ENCODE measurements around the gene RAB14.

RAB14 gene

DNA sequence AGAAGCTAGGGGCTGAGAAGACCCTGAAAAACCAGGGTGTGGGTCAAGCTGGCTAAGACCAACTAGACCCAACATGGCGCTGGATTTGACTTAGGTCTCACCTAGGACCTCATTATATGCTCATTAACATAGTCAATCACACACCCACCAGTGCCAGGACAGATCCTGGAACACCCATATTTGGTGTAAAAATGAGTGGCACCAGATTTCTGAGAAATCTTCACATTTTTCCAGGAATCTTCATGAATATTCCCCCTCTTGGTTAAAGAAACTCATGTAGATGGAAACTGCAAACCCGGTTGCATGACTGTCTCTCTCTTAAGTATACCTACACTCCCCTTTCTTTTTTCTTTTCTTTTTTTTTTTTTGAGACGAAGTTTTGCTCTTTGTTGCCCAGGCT, 17.9 kb upstream of the RAB14 start:
- DNase-seq (ENCODE audit: extremely low read depth, low read depth), result no peak
- TF ChIP-seq, protein P1, sequence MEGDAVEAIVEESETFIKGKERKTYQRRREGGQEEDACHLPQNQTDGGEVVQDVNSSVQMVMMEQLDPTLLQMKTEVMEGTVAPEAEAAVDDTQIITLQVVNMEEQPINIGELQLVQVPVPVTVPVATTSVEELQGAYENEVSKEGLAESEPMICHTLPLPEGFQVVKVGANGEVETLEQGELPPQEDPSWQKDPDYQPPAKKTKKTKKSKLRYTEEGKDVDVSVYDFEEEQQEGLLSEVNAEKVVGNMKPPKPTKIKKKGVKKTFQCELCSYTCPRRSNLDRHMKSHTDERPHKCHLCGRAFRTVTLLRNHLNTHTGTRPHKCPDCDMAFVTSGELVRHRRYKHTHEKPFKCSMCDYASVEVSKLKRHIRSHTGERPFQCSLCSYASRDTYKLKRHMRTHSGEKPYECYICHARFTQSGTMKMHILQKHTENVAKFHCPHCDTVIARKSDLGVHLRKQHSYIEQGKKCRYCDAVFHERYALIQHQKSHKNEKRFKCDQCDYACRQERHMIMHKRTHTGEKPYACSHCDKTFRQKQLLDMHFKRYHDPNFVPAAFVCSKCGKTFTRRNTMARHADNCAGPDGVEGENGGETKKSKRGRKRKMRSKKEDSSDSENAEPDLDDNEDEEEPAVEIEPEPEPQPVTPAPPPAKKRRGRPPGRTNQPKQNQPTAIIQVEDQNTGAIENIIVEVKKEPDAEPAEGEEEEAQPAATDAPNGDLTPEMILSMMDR (IDR thresholded peaks at IDR 0.05; ENCODE audit: low read depth, low read length), result no peak

DNA sequence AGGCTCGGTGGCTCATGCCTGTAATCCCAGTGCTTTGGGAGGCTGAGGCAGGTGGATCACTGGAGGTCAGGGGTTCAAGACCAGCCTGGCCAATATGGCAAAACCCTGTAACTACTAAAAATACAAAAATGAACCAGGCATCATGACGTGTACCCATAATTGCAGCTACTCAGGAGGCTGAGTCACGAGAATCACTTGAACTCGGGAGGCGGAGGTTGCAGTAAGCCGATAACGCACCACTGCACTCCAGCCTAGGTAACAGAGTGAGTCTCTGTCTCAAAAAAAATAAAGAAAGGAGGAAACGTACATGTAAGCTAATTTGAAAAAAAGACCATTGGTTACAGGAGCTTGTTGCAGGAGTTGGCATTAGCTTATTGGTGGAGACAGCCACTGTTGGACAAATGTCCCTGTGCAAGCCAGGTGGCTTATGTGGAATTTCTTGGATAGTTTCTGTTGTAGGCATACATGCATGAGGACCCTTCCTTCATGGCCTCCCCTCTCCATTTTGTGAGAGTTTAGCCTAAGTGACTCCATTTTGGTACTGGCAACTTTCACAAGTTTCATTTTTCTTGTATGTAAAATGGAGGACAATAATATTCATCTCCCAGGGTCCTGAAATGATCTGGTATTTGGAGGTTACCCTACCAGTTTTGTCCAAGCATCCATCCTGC, 16.8 kb upstream of the RAB14 start:
- no peak for DNase-seq (ENCODE audit: extremely low read depth, low read depth)
- TF ChIP-seq, protein P1 (IDR thresholded peaks at IDR 0.05; ENCODE audit: low read depth, low read length), result no peak

DNA sequence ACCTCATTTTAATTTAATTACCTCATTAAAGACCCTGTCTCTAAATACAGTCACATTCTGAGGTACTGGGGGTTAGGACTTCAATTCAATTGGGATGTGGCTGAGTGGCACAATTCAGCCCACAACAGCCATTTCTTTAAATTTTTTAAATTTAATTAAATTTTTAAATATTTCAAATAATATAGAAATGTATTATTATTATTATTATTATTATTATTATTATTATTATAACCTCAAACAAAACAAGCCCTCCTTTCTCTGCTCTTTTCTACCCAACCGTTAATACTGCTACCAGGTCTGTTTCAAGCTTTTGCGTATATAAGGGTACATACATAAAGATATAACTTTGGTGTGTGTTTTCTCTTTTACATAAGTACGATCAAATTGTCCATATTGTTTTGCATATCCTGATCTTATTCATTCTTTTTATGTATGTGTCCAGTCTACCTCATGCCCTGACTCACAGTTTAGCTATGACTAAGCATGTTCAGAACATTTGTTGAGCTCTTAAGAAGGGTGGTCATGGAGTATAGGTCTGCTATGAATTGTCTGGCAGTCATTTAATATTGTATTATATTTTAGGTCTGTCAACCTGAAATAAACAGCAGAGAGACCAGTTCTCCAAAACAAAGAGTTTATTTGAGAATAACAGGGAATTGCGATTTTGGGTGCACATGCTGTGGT, 16.1 kb upstream of the RAB14 start:
- TF ChIP-seq, protein P1 (IDR thresholded peaks at IDR 0.05; ENCODE audit: low read depth, low read length), result no peak
- DNase-seq (ENCODE audit: extremely low read depth, low read depth), result no peak

DNA sequence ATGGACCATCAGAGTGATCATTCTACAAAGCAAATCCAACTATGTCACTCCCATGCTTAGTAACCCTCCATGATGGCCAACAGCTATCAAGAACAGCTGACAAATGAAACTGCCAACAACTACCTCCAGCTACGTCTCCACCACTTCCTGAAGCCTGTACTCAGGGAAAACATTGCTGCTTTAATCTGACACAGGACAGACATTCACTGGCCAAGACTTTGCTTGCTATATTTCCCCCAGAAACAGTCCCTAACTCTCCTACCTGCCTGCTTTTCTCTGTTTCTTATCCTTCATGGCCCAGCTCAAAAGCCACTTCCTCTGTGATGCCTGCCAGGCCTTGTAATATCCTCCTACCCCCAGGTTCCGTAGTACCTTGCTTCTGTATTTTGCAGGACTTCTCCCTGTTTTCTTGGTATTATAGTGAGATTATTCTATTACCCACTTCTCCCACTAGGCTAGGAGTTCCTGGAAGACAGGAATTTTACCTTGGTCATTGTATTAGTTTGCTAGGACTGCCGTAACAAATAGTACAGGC, 14.7 kb upstream of the RAB14 start:
- no peak for DNase-seq (ENCODE audit: extremely low read depth, low read depth)
- TF ChIP-seq, protein P1 (IDR thresholded peaks at IDR 0.05; ENCODE audit: low read depth, low read length), result no peak

DNA sequence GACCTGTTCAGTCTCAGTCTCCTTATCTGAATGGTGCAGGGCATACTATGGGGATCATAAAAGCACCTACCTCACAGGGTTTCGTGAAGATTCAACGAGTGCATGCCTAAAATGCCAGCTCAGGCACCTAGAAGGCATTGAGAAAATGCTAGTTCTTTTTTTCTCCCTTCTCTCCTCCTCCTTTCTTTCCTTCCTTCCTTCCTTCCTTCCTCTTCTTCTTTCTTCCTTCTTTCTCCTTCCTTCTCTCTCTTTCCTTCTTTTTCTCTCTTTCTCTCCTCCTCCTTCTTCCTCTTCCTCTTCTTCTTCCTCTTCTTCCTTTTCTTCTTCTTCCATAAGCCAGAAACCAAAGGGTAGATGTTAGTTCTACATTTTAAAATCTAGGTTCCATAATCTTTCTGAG, 12.3 kb upstream of the RAB14 start:
- TF ChIP-seq, protein P1 (IDR thresholded peaks at IDR 0.05; ENCODE audit: low read depth, low read length), result no peak
- no peak for DNase-seq (ENCODE audit: extremely low read depth, low read depth)

DNA sequence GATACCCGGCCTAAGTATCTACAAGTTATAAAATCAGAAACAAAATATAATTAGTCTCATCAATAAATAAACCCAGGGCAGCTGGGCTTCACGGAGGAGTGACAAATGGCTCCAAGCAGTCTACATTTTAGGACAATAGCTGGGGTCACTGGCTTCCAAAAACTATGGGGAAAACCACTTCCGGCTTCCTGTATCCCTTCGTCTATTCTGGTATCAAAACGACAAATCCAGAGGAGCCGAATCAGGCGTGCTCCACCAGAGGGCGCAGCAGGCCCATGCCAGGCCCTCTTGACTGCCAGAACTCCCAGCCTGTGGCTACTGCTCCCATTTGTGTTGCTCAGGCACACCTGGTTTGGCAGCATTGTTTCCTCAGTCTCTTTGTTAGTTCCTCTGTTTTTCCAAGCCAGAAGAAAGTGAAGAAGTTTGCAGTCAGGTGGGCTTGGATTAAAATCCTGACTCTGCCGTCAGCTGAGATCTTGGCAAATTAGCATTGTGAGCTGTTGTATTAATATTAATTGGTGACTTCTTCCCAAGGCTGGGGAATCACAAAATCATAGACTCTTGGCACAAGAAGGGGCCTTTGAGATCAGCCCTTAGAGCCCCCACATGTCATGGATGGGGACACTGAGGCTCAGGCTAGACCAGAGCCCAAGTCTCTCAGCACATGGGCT, 11.6 kb upstream of the RAB14 start:
- peak; percentile 79 for DNase-seq (ENCODE audit: extremely low read depth, low read depth)
- TF ChIP-seq, protein P1 (IDR thresholded peaks at IDR 0.05; ENCODE audit: low read depth, low read length), result peak; percentile 95

DNA sequence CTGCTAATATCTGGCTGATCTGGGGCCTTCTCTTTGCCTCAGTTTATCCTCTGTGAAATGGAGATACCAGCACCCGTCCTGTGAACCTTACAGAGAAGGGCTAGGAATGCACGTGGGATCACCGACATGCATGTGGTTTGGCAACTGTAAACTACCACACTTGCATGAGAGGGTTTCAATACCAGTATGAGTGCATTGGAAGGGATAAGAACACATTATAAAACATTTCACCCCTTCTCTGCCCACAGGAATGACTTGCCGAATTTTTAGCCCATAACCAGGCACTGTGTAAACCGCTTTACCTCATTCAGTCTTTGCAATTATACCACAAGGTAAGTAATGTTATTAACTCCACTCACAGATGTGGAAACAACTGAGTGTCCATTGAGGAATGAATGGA, 8.9 kb upstream of the RAB14 start:
- DNase-seq (ENCODE audit: extremely low read depth, low read depth), result no peak
- TF ChIP-seq, protein P1 (IDR thresholded peaks at IDR 0.05; ENCODE audit: low read depth, low read length), result no peak
